Measurements from ENCODE around the gene CNOT1.
"Not testable (repeated sequence)": the region's sequence is repeated elsewhere in the genome, so short reads cannot be mapped to it uniquely, and the experiment has no call there.

Gene CNOT1

DNA sequence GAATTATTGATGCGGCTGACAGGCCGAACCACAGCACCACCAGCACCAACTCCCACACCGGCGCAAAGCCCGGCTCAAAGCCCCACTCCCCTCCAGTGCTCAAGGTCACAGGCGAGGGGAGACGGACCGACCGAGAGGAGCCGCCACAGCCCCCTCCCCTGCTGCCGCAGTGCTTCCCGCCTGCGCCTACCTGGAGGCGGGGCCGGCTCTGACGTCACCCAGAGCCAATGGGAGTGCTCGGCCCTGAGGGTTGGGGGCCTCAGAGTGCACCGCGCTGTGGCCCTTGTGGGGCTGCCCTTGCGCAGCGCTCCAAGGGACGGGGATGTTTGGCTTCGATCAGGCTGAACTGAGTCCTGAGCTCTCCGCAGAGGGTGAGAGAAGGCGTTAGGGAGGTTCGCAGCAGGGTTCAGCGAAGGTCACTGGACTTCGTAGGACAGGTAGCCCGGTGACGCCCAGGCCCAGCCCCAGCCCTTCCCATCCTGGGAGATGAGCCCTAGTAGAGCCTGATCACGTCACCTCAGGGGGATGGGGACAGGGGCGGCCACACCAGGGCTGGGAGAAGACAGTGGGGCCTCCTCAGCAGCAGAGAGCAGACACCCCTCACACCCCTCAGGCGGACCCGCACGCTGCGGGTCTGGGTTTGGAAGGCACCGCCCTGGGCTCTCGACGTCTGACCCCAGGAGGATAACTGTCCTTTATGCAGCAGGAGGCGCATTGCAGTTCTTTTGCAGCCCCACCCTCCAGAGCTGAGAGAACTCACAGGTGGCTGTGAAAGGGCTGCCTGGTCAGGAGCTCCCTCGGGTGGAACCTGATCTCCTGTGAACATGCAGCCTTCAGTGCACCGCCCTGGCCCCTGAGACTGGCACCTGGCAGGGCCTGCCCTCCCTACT lies 128.1 kb downstream of the CNOT1 start:
- no peak for DNase-seq (ENCODE audit: low read depth)

DNA sequence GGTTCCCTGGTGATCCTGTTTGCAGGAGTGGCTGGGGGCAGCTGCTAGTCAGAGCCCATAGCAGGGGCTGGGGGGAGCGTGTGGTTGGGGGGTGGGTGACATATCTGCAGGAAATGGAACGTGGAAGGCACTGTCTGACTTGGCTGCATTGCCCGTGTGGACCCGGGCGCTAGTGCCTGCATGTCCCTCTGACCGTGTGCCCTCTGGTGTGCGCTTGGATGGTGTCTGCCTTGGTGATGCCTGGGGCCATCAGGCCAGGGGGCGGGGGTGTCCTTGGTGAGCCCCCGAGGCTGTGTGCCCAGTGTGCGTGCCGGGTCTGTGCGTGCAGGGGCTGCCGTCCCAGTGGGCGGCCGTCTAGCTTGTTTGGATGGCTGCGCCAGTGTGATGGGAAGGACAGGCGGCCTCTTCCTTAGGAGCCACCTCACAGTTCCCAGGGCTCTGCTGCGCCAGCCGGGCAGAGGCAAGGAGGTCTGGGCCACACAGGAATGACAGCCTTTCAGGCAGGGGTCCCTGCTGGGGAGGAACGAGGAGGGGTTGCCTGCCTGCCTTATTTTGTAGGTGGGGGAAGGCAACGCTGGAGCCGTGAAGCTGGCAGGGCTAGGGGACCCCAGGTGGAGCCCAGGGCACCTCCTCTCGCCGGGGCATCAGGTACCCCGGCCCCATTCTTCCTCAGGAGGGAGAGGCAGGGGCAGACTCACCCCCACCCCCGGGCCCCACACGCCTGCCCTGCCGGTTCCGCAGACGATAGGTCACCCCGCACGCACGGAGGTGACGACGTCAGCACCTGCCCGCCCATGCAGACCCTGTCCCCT lies 129.0 kb downstream of the CNOT1 start:
- DNase-seq (ENCODE audit: low read depth), result no peak

DNA sequence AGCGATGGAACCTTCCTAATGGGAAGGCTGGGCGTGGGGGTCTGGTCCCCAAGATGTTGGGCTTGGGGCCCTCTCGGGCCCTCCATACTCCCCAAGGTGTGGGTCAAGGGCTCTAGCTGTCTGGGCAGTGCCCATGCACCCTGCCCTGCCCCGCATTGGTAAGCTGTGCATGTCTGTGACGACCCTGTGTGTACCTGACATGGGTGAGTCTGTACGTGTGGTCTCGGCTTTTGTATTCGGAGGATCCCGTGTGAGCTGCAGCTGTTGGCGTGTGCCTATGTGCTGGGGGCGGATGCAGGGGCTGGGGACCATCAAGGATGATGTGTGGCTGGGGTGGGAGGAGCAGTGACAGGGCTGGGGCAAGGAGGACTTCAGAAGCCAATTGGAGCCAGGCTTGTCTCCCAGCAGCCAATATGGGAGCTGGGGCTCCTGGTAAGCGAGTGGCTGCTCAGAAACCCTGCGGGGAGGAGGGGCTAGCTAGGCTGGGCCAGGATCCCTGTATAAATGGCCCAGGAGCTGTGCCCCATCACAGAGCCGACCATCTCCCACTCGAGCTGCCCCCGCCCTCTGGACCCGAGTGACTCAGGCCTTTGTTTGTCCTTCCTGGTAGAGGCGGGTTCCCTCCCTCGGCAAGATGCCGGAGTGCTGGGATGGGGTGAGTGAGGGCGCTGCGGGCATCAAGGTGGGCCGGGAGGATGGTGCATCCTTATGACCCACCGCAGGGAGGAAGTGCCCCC lies 129.8 kb downstream of the CNOT1 start, which contains the start of gene NDRG4:
TSS of gene NDRG4 (plus strand) at position 529 of the 737 bp plus-strand sequence. CDS start at position 635, 106 bp downstream.
- DNase-seq (ENCODE audit: low read depth), result peak; percentile 78

DNA sequence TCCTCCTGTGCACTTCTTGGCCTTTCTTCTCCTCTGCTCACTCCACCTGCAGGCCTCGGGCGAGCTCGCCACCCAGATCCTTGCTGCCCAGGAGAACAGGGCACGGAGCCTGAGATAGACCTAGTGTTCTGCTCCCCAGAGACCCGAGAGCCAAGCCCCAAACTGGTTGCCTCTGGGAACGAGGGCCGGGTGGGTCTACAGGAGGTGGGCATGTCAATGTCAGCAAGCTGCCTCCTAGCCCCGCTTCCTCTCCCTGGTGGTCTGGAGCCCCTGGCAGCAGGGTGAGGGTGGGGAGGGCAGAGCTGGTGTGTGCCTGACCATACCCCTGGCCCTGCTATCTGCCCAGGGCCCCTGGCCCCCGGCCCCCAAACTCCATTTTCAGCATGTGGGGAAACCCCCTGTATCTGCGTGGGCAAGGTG lies 130.5 kb downstream of the CNOT1 start:
- DNase-seq (ENCODE audit: low read depth), result no peak

DNA sequence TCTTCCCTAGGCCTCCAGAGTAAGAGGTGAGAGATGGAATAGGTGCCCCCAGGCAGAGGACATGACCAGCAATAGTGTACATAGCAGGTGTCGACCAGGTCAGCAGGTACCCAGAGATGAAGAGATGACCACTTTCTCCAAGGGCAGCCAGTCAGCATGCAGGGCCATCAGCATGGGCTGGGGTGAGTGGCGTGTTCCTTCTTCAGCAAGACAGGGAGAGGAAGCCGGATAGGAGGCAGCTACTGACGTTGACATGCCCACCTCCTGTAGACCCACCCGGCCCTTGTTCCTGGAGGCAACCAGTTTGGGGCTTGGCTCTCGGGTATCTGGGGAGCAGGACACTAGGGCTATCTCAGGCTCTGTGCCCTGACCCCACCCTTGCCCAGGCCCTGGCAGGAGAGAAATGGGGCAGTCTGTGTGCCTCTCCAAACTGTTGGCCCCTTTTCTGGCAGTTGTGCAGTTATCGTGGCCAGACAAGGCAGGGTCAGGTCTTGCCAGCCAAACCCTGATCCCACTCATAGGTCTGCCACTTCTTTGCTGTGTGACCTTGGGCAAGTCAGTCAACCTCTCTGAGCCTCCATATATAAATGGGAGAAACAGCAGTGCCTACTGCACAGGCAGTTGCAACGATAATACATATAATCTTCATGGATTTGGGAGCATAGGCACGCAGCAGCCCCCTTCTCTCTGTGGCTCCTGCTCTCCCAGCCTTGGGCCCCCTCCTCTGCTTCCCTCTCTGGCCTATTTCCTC lies 131.1 kb downstream of the CNOT1 start:
- DNase-seq (ENCODE audit: low read depth), result no peak

DNA sequence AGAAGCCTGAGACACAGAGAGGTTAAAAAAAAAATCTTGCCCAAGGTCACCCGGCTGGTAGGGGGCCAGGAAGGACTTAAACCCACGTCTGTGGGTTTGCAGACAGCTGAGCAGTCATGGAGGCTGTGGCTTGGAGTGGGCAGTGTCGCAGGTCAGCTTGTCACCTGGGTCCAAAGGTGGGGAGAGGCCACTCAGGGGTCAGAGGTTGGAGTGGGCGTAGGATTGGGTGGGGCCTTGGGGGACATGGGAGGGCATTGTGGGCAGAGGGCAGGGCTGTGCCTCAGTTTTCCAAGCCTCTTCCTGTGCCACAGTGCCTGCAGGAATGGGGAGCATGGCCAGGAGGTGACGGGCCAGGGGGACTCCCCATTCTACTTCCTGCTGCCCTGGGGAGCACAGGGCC lies 131.7 kb downstream of the CNOT1 start:
- no peak for DNase-seq (ENCODE audit: low read depth)

DNA sequence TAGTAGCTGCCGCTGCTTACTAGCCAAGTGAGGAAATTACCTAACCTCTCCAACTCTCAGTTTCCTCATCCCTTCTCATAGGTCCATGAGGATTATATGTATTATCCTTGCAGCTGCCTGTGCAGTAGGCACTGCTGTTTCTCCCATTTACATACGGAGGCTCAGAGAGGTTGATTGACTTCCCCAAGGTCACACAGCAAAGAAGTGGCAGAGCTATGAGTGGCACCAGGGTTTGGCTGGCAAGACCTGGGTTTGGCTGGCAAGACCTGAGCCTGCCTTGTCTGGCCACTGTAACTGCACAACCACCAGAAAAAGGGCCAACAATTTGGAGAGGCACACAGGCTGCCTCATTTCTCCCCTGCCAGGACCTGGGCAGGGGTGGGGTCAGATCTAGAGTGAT lies 132.2 kb downstream of the CNOT1 start:
- no peak for DNase-seq (ENCODE audit: low read depth)

DNA sequence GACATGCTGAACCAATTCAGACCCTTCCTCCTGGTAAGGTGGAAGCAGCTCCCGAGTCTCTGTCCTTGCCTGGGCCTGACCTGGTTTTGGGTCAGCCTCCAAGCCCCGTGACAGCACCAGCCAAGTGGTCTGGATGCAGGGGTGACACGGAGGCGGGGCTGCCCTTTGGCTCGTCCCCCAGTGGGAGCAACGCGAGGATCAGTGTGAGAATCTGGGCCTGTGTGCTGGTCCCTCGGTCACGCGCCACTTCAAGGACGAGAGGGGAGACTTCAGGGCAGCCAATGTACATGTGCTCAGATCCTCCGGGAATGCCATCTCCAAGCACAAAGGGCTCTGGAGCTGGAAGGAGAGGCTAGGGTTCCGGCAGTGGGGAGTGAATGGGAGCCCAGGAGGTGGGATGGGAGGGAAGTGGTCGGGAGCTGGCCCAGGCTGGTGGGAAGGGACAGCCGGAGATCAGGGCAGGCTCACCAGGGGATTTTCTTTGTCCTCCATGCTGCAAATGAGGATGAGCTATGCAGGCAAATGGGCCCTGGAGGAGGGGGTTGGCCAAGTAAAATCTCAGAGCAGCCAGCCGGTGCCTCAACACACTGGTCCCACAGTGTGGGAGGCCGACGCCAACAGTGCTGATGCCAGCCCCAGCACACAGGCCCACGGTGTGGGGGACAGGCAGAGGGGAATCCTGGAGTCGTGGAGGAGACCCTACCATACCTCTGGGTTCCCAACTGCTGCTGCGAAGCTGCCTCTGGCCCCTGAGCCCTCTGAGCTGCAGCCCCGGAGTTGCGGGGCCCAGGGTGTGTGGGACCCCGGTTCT lies 133.9 kb downstream of the CNOT1 start:
- DNase-seq (ENCODE audit: low read depth), result no peak

DNA sequence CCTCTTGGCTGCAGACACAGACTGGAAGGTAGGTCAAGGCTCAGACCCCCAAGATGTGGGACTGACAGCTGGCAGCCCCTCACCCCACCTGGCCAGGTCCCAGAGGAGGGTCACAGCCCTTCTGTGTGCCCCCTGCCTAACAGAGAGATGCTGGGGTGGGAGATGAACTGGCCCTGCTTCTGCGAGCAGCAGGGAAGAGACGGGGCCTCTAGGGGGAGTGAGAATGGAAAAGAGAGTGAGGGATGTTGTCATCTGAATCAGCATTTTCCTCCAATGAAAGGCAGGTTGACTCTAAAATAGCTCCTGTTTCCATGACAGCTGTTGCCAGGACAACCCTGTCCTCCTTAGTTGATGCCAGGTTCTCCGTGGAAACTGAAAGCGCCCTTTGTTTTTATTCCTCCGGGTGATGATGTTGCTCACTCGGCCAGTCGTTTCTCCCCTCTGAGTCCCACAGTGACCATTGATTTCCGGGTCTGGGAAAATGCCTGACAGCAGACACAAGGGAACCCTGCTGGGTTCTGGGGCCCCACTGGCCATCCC lies 134.6 kb downstream of the CNOT1 start:
- DNase-seq (ENCODE audit: low read depth), result peak; percentile 96

DNA sequence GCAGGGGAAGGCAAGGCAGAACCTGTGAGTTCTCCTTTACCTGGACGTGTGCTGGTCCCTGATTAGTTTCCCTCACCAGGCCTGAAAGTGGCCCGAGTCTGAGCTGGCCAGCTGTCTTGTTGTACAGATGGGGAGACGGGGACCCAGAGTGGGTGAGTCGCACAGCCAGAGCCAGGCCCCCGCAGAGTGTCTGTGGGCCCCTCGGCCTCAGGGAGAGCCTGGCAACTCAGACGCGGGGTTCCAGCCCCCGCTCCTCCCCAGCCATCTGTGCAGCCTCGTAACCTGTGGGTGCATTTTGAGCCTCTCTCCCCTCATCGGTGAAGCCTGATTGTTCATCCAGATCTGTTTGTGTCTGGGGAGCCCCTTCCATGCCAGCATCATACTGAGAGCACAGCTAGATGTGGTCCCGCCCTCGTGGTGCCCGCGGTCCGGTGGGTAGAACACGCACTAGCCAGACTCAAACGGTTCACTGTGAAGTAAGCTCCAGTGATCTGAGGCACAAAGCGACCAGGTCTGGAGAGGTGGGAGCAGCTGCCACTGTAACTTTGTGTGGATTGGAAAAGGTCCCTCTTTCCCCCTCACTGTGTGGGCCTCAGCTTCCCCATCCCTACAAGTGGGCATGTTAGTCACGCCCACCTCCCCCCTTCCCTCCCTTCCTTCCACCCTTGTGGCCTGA lies 135.7 kb downstream of the CNOT1 start:
- no peak for DNase-seq (ENCODE audit: low read depth)

DNA sequence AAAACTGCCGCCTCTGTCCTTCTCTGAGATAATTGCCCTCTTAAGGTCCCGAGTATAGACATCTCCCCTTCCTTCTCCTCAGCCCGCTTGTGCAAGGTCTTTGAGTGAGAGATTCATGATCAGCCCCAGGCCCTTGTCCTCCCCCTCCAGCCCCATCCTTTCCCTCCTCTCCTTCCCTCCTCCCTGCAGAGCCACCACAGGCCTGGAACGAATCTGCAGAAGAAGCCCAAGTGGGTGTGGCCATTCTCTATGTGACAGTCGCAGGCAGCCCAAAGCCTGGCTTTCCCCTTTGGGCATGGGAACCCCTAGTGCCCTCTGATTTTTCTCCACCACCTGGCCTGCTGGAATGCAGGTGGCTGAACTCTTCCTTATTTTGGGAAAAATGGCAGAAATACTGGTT lies 136.9 kb downstream of the CNOT1 start:
- DNase-seq (ENCODE audit: low read depth), result no peak

DNA sequence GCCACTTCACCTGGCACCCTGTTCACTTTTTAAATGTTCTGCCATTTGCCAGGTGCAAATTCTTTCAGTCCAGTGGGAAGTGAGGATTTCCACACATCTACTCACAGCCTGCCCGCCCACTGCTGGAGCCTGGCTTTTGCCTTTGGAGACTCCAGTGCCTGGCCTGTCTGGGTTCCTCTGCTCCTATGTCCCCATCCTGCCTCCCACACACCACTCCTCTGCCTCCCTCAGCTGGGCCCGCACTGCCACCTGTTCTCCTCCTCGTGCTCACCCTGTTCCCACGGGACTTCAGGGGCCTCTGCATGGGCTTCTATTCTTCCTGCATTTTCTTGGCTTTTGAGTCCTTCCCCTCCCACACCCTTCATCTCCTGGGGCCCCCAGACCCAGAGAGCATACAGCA lies 137.6 kb downstream of the CNOT1 start:
- no peak for DNase-seq (ENCODE audit: low read depth)

DNA sequence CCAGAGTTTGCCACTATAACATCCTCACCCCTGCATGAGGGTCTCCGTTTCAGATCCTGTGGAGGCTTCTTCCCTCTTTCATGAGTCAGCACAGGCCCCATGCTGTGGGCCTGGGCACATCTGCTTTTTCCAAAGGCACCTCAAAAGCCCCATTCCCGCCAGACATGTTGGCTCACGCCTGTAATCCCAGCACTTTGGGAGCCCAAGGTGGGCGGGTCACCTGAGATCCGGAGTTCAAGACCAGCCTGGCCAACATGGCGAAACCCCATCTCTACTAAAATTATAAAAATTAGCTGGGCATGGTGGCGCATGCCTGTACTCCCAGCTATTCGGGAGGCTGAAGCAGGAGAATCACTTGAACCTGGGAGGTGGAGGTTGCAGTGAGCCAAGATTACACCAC lies 139.1 kb downstream of the CNOT1 start:
- DNase-seq (ENCODE audit: low read depth), result not testable (repeated sequence)

DNA sequence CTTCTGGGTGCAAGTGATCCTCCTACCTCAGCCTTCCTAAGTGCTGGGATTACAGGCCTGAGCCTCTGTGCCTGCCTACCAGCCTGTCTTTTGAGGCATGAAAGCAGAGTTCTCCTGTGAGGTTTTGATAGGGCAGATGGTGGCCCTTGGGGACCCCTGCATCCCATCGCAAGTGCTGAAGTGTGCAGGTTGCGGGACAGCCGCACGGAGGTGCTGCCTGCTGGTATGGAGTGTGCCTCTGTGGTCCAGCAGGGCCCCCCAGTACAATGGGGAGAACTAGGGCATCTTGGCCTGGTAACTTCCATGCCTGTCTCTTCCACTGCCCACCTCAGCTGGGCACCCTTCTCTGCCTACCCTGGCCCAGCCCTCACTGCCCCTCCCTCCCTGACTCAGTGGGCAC lies 139.6 kb downstream of the CNOT1 start:
- no peak for DNase-seq (ENCODE audit: low read depth)

DNA sequence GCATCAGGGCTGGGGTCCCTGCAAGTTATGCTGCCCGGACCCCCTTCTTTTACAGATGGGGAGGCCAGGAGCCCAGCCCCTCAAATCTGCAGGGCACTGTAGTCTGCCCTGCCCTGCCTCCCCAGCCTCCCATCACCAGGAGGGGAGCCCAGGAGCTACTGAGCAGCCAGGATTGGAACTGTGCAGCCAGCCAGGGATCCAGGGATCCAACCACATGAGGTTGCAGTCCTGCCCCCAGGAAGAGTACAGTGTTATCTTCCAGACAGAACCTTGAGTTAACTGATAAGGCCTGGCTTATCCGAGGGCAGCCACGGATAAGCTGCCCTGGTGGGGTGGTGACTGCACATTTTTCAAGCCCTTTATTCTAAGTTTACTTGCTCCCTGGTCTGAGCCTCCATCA lies 141.1 kb downstream of the CNOT1 start:
- DNase-seq (ENCODE audit: low read depth), result no peak

DNA sequence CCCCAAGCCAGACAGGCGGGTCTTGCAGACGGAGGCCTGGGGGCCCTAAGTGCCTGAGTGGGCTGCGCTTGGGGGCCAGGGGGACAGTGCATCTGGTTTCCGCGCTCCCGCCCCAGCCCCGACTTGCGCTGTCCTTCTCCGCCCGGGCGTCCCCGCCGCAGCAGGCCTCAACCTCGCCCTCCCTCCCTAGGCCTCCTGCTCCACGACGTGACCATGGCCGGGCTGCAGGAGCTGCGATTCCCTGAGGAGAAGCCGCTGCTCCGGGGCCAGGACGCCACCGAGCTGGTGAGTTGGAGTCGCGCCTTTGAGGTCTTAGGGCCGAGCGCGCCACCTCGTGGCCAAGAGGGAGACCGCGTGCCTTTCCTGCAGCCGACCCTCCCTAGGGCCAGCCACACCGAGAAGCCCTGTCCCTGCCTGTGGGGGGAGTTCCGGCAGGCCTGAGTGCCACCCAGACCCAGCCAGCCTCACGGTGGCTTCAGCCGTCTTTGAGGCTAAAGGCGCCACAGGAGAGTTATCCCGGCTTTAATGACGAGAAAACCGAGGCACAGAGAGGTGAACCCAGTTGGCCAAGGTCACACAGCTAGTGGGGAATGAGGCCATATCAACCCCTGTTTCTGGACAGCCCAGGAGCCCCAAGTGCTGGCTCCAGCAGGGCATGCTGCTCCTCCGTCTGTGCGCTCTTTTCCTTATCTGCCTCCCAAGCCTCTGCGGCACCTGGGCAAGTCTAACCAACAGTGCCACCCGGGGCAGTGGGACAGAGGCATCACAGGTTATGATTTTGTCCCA lies 141.9 kb downstream of the CNOT1 start:
- DNase-seq (ENCODE audit: low read depth), result peak; percentile 50

DNA sequence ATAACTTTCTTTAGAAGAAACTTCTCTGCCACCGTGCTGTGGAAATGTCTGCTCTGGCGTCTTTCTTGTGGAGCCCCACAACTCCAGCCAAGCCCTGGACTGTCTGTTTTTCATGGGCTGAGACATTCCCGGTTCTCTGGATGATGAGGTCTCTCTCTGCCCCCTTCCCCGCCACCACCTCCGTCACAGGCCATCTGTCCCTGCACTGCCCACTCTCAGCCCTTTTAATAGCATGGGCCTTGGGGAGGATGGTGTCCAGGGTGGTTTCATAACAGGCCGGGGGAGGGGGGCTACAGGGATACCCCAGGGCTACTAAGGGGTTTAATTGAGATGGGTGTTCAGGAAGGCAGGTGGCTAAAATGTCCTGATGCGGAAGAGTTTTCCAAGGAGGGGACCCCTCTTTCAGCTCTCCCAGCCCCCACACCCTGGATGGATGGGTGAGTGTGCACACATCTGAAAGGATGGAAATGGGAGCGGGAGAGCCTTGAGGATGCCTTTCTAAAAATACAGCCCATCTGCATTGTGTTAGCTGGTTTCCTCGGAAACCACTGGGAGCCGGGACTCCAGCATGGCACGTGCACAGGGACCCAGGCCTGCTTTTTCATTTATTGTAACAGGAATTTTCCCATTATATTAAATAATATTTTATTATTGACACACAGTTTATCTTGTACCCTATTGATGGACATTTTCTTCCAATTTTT lies 144.3 kb downstream of the CNOT1 start:
- no peak for DNase-seq (ENCODE audit: low read depth)

DNA sequence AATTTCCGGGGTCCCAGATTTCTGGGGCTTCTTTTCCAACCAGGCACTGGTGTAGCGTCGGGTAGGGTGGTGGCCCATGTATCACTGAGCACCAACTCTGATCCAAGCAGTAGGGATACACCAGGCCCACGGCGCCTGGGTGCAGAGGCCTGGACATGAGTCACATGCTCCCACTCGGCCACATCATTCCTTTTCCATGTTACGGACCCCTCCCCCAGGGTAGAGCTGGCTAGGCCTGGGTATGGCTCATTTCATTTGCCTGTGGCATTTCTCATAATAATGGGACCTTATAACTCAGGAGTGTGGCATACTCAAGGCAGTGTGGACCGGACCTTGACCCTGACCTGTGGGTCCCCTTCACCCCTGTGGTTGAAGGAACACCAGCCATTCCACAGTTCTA lies 147.7 kb downstream of the CNOT1 start:
- no peak for DNase-seq (ENCODE audit: low read depth)

Data from fibroblast of the conjunctiva (primary cell).